ENCODE results near the gene FAM174C.

FAM174C gene

GRCh38 chr19:1261538-1261797 is 13.9 kb upstream of the FAM174C start:
- no peak for DNase-seq (ENCODE audit: low read depth in 2 of 2)

GRCh38 chr19:1261798-1262622 is 13.3 kb upstream of the FAM174C start:
- no peak for DNase-seq (ENCODE audit: low read depth in 2 of 2)

- no peak for DNase-seq (ENCODE audit: low read depth in 2 of 2)
These were observed 12.7 kb upstream of the FAM174C start for GRCh38 chr19:1262623-1263123.

- no peak for DNase-seq (ENCODE audit: low read depth in 2 of 2)
These were observed 12.1 kb upstream of the FAM174C start for GRCh38 chr19:1263188-1263587.

- DNase-seq (ENCODE audit: low read depth in 2 of 2): no peak
These were observed 10.3 kb upstream of the FAM174C start for GRCh38 chr19:1264801-1265614.

- DNase-seq (ENCODE audit: low read depth in 2 of 2): no peak
These were observed 9.7 kb upstream of the FAM174C start for GRCh38 chr19:1265615-1266128.

- DNase-seq (ENCODE audit: low read depth in 2 of 2): peak; percentile 67 to 78
These were observed 9.0 kb upstream of the FAM174C start for GRCh38 chr19:1266129-1266915.

GRCh38 chr19:1266916-1267476 is 8.3 kb upstream of the FAM174C start:
- DNase-seq (ENCODE audit: low read depth in 2 of 2): no peak

GRCh38 chr19:1267477-1268225 is 7.7 kb upstream of the FAM174C start:
- DNase-seq (ENCODE audit: low read depth in 2 of 2): no peak

- no peak for DNase-seq (ENCODE audit: low read depth in 2 of 2)
These were observed 6.9 kb upstream of the FAM174C start for GRCh38 chr19:1268226-1269064.

GRCh38 chr19:1269065-1269477 is 6.3 kb upstream of the FAM174C start, which contains the start of gene CIRBP:
CIRBP (plus strand) TSS chr19:1269332; CDS start chr19:1270934, 1,602 bp downstream.
- DNase-seq (ENCODE audit: low read depth in 2 of 2): peak; percentile 99

GRCh38 chr19:1269478-1270212 is 5.7 kb upstream of the FAM174C start:
- peak; percentile 69 to 77 for DNase-seq (ENCODE audit: low read depth in 2 of 2)

GRCh38 chr19:1270213-1270853 is 5.0 kb upstream of the FAM174C start:
- DNase-seq (ENCODE audit: low read depth in 2 of 2): no peak

GRCh38 chr19:1270854-1271527 is 4.3 kb upstream of the FAM174C start:
- DNase-seq (ENCODE audit: low read depth in 2 of 2): no peak

GRCh38 chr19:1271528-1272422 is 3.6 kb upstream of the FAM174C start:
- no peak for DNase-seq (ENCODE audit: low read depth in 2 of 2)

GRCh38 chr19:1272423-1273262 is 2.7 kb upstream of the FAM174C start:
- DNase-seq (ENCODE audit: low read depth in 2 of 2): no peak

All from stimulated activated CD8-positive, alpha-beta memory T cell treated with anti-CD3 and anti-CD28 coated beads, Interleukin-15, amount 100 ng/mL, for 4 hours (primary cell).